Skeletal muscle tissue (tissue), 4 donors: ENCODE results near the gene TUBB4A. TPM values are rescaled to one million over a fixed set of nuclear protein-coding genes. Genes with fewer than 3 reads are reported as not detected.
A peak's percentile ranks its signal among the peaks of the same experiment; 100 is the strongest.

Experiments used
- H3K27ac ChIP-seq: one replicate; pipeline ENCODE4 v1.7.0; 2013; ENCODE audit warnings: mild to moderate bottlenecking, low read depth, low read length, inconsistent platforms
- H3K27me3 ChIP-seq, 3 donors: one replicate each; pipeline ENCODE4 v1.7.0; 2013; ENCODE audit warnings: low read length in 3 of 3; ENCODE audit not compliant: control insufficient read depth in 3 of 3, insufficient read depth in 3 of 3
- H3K36me3 ChIP-seq, 3 donors: one replicate each; pipeline ENCODE4 v1.7.0; 2013; ENCODE audit warnings: low read length in 3 of 3; ENCODE audit not compliant: control insufficient read depth in 3 of 3, insufficient read depth in 3 of 3
- H3K4me1 ChIP-seq, 3 donors: one replicate each; pipeline ENCODE4 v1.7.0; 2013; ENCODE audit warnings: low read length in 3 of 3, mild to moderate bottlenecking in 3 of 3; ENCODE audit not compliant: control insufficient read depth in 3 of 3, insufficient read depth in 3 of 3
- H3K4me3 ChIP-seq, 3 donors: one replicate each; pipeline ENCODE4 v1.7.0; 2013; ENCODE audit warnings: low read length in 3 of 3
- H3K9ac ChIP-seq, 3 donors: one replicate each; pipeline ENCODE4 v1.7.0; 2013; ENCODE audit warnings: low read length in 3 of 3, mild to moderate bottlenecking in 3 of 3, moderate library complexity in 2 of 3, low read depth in 1 of 3
- H3K9me3 ChIP-seq, 3 donors: one replicate each; pipeline ENCODE4 v1.7.0; 2013; ENCODE audit warnings: low read length in 3 of 3; ENCODE audit not compliant: control insufficient read depth in 3 of 3
- total RNA-seq: library from RNA; depleted of rRNA; stranded (reverse); fragments of >200 nt; gene quantifications from one replicate; pipeline ENCODE4 v1.2.3, GENCODE V29; 2014
- donor health status: Osteomylitis.

The TUBB4A gene
- total RNA-seq, 1 donor from 2014 or later = not detected

- H3K4me3 ChIP-seq = peak overlapping the region; percentile 68 to 93 (median 79)
- H3K27ac ChIP-seq = no peak overlapping the region
- H3K4me1 ChIP-seq = peaks cover 14 to 18% (median 18%) of the 10 kb centered on the region in 3 donors
- H3K9ac ChIP-seq = peak overlapping the region; percentile 61 to 91 (median 64)
- H3K9me3 ChIP-seq = peaks cover 0 to 5% (median 3%) of the 10 kb centered on the region in 3 donors
- peaks cover 1 to 2% (median 2%) of the 10 kb centered on the region in 3 donors for H3K27me3 ChIP-seq
- H3K36me3 ChIP-seq = peaks cover 18 to 27% (median 21%) of the 10 kb centered on the region in 3 donors
Measured at GRCh38 chr19:6458695-6459261, 43.3 kb downstream of the TUBB4A start.

GRCh38 chr19:6457958-6458694 is 44.0 kb downstream of the TUBB4A start:
- Histone ChIP-seq H3K36me3 (peaks cover 19 to 31% (median 25%) of the 10 kb centered on the region in 3 donors), H3K4me1 (peaks cover 14 to 18% (median 17%) of the 10 kb centered on the region in 3 donors), H3K27me3 (no peaks in the 10 kb centered on the region), H3K9ac (peak overlapping the region in 2 of 3 donors; percentile 64 to 91), H3K9me3 (peaks cover 0 to 5% (median 3%) of the 10 kb centered on the region in 3 donors), H3K4me3 (peak overlapping the region in 1 of 3 donors; percentile 79), H3K27ac (no peak overlapping the region)

- Histone ChIP-seq H3K9me3 (peaks cover 0 to 5% (median 3%) of the 10 kb centered on the region in 3 donors), H3K4me3 (no peak overlapping the region), H3K27ac (no peak overlapping the region), H3K27me3 (no peaks in the 10 kb centered on the region), H3K9ac (no peak overlapping the region), H3K36me3 (peaks cover 35 to 38% (median 36%) of the 10 kb centered on the region in 3 donors), H3K4me1 (peaks cover 14 to 18% (median 17%) of the 10 kb centered on the region in 3 donors)
Measured at GRCh38 chr19:6455924-6456323, 46.2 kb downstream of the TUBB4A start.

GRCh38 chr19:6453951-6454565 is 48.1 kb downstream of the TUBB4A start:
- no peaks in the 10 kb centered on the region for H3K27me3 ChIP-seq
- no peak overlapping the region for H3K27ac ChIP-seq
- H3K4me3 ChIP-seq = no peak overlapping the region
- H3K9me3 ChIP-seq = peaks cover 0 to 5% (median 3%) of the 10 kb centered on the region in 3 donors
- no peak overlapping the region for H3K9ac ChIP-seq
- H3K4me1 ChIP-seq = peaks cover 10 to 12% (median 10%) of the 10 kb centered on the region in 3 donors
- peaks cover 36 to 45% (median 41%) of the 10 kb centered on the region in 3 donors for H3K36me3 ChIP-seq

- no peak overlapping the region for H3K27ac ChIP-seq
- peaks cover 0 to 1% (median 0%) of the 10 kb centered on the region in 3 donors for H3K4me1 ChIP-seq
- peaks cover 36 to 45% (median 40%) of the 10 kb centered on the region in 3 donors for H3K36me3 ChIP-seq
- H3K27me3 ChIP-seq = no peaks in the 10 kb centered on the region
- H3K9me3 ChIP-seq = peaks cover 0 to 5% (median 3%) of the 10 kb centered on the region in 3 donors
- H3K9ac ChIP-seq = no peak overlapping the region
- H3K4me3 ChIP-seq = no peak overlapping the region
Measured at GRCh38 chr19:6452899-6453298, 49.2 kb downstream of the TUBB4A start.

GRCh38 chr19:6452223-6452614 is 49.9 kb downstream of the TUBB4A start:
- Histone ChIP-seq H3K36me3 (peaks cover 36 to 45% (median 37%) of the 10 kb centered on the region in 3 donors), H3K27me3 (no peaks in the 10 kb centered on the region), H3K9ac (no peak overlapping the region), H3K4me3 (no peak overlapping the region), H3K9me3 (peaks cover 0 to 5% (median 3%) of the 10 kb centered on the region in 3 donors), H3K27ac (no peak overlapping the region), H3K4me1 (no peaks in the 10 kb centered on the region)

GRCh38 chr19:6451583-6452222 is 50.4 kb downstream of the TUBB4A start:
- H3K4me3 ChIP-seq = no peak overlapping the region
- peaks cover 38 to 48% (median 41%) of the 10 kb centered on the region in 3 donors for H3K36me3 ChIP-seq
- no peaks in the 10 kb centered on the region for H3K4me1 ChIP-seq
- no peaks in the 10 kb centered on the region for H3K27me3 ChIP-seq
- no peak overlapping the region for H3K9ac ChIP-seq
- H3K9me3 ChIP-seq = peaks cover 0 to 5% (median 3%) of the 10 kb centered on the region in 3 donors
- no peak overlapping the region for H3K27ac ChIP-seq

- Histone ChIP-seq H3K4me1 (no peaks in the 10 kb centered on the region), H3K27ac (no peak overlapping the region), H3K27me3 (no peaks in the 10 kb centered on the region), H3K9ac (no peak overlapping the region), H3K4me3 (no peak overlapping the region), H3K9me3 (peaks cover 0 to 5% (median 3%) of the 10 kb centered on the region in 3 donors), H3K36me3 (peaks cover 38 to 49% (median 41%) of the 10 kb centered on the region in 3 donors)
Measured at GRCh38 chr19:6450166-6450565, 51.9 kb downstream of the TUBB4A start.

GRCh38 chr19:6448045-6448444 is 54.1 kb downstream of the TUBB4A start:
- H3K36me3 ChIP-seq = peaks cover 23 to 29% (median 23%) of the 10 kb centered on the region in 3 donors
- H3K4me1 ChIP-seq = no peaks in the 10 kb centered on the region
- H3K9ac ChIP-seq = no peak overlapping the region
- H3K27me3 ChIP-seq = no peaks in the 10 kb centered on the region
- H3K4me3 ChIP-seq = no peak overlapping the region
- H3K27ac ChIP-seq = no peak overlapping the region
- H3K9me3 ChIP-seq = no peaks in the 10 kb centered on the region
